Measurements from ENCODE around the gene PRKAB1.

The PRKAB1 gene

GRCh38 chr12:119710965-119711551, 43.1 kb downstream of the PRKAB1 start:
- Histone ChIP-seq H3K4me3 (no peak overlapping the region), H3K27ac (no peak overlapping the region)
- DNase-seq (ENCODE audit: low spot score) = no peak
- TF ChIP-seq CTCF (IDR thresholded peaks at IDR 0.05) = no peak

- H3K4me3 ChIP-seq = no peak overlapping the region
- no peak overlapping the region for H3K27ac ChIP-seq
- TF ChIP-seq CTCF (IDR thresholded peaks at IDR 0.05) = no peak
Measured at GRCh38 chr12:119711693-119712092, 43.8 kb downstream of the PRKAB1 start.

GRCh38 chr12:119712721-119713120, 44.8 kb downstream of the PRKAB1 start:
- no peak for DNase-seq (ENCODE audit: low spot score)
- no peak overlapping the region for H3K27ac ChIP-seq

More at GRCh38 chr12:119711693-119712092, 43.8 kb downstream of the PRKAB1 start:
- DNase-seq (ENCODE audit: low spot score) = no peak

GRCh38 chr12:119713551-119714031, 45.7 kb downstream of the PRKAB1 start:
- no peak for TF ChIP-seq CTCF (IDR thresholded peaks at IDR 0.05)
- H3K27ac ChIP-seq = no peak overlapping the region
- no peak for DNase-seq (ENCODE audit: low spot score)
- no peak overlapping the region for H3K4me3 ChIP-seq

More at GRCh38 chr12:119712721-119713120, 44.8 kb downstream of the PRKAB1 start:
- H3K4me3 ChIP-seq = no peak overlapping the region
- no peak for TF ChIP-seq CTCF (IDR thresholded peaks at IDR 0.05)

GRCh38 chr12:119714614-119715267, 46.8 kb downstream of the PRKAB1 start:
- TF ChIP-seq CTCF (IDR thresholded peaks at IDR 0.05) = no peak

GRCh38 chr12:119715268-119715620, 47.3 kb downstream of the PRKAB1 start:
- Histone ChIP-seq H3K27ac (no peak overlapping the region), H3K4me3 (no peak overlapping the region)
- DNase-seq (ENCODE audit: low spot score) = no peak
- TF ChIP-seq CTCF (IDR thresholded peaks at IDR 0.05) = no peak

More at GRCh38 chr12:119714614-119715267, 46.8 kb downstream of the PRKAB1 start:
- no peak for DNase-seq (ENCODE audit: low spot score)
- Histone ChIP-seq H3K4me3 (no peak overlapping the region), H3K27ac (no peak overlapping the region)

- H3K27ac ChIP-seq = no peak overlapping the region
- no peak overlapping the region for H3K4me3 ChIP-seq
- no peak for DNase-seq (ENCODE audit: low spot score)
- TF ChIP-seq CTCF (IDR thresholded peaks at IDR 0.05) = no peak
Measured at GRCh38 chr12:119718141-119718540, 50.2 kb downstream of the PRKAB1 start.

Data from coronary artery (tissue), 2 donors.